ENCODE measurements around the gene HS2ST1.

The HS2ST1 gene

GRCh38 chr1:87119541-87120140, 205.2 kb downstream of the HS2ST1 start:
- H3K4me1 Mint-ChIP-seq, result no peaks in the 10 kb centered on the region

GRCh38 chr1:87120779-87121178, 206.3 kb downstream of the HS2ST1 start:
- no peaks in the 10 kb centered on the region for H3K36me3 Mint-ChIP-seq (ENCODE audit: insufficient read depth)
- ATAC-seq (replicated peaks; ENCODE audit: extremely low read depth, poor library complexity, severe bottlenecking), result no peak
- no peak for DNase-seq (ENCODE audit: low spot score in 2 of 2)
- no peaks in the 10 kb centered on the region for H3K4me1 Mint-ChIP-seq
- no peaks in the 10 kb centered on the region for H3K9me3 Mint-ChIP-seq
- H3K4me3 Mint-ChIP-seq, result no peak overlapping the region
- peaks cover 10% of the 10 kb centered on the region for H3K27me3 Mint-ChIP-seq
- no peak overlapping the region for H3K27ac Mint-ChIP-seq (ENCODE audit: low read depth)

More at GRCh38 chr1:87119541-87120140, 205.2 kb downstream of the HS2ST1 start:
- H3K4me3 Mint-ChIP-seq, result no peak overlapping the region
- peaks cover 10% of the 10 kb centered on the region for H3K27me3 Mint-ChIP-seq
- DNase-seq (ENCODE audit: low spot score in 2 of 2), result no peak
- no peaks in the 10 kb centered on the region for H3K36me3 Mint-ChIP-seq (ENCODE audit: insufficient read depth)
- no peak for ATAC-seq (replicated peaks; ENCODE audit: extremely low read depth, poor library complexity, severe bottlenecking)
- H3K27ac Mint-ChIP-seq (ENCODE audit: low read depth), result no peak overlapping the region
- no peaks in the 10 kb centered on the region for H3K9me3 Mint-ChIP-seq

DNA sequence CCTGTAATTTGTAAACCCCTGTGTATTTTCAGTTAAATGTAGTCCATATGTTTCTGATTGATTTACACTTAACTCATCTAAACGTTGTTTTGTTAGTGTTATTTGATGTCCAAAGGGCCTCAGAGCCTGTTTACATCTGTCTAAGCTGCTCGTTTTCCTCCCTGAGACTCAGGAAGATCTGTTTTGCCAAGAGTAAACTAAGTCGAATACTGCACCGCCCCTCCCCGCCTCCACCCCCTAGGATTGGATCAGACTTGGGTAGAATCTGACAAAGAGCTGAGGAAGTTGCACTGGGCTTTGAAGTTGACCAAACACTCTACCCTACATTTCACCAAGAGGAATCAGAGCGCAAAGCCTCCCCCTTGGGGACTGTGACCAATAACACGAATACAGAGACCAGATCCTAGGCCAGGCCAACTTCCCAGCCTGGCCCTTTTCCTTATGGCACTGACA, 207.3 kb downstream of the HS2ST1 start:
- Mint-ChIP-seq H3K9me3 (no peaks in the 10 kb centered on the region), H3K27ac (ENCODE audit: low read depth) (no peak overlapping the region), H3K4me1 (no peaks in the 10 kb centered on the region), H3K4me3 (no peak overlapping the region), H3K36me3 (ENCODE audit: insufficient read depth) (no peaks in the 10 kb centered on the region), H3K27me3 (peaks cover 10% of the 10 kb centered on the region)
- DNase-seq (ENCODE audit: low spot score in 2 of 2), result no peak
- no peak for ATAC-seq (replicated peaks; ENCODE audit: extremely low read depth, poor library complexity, severe bottlenecking)

DNA sequence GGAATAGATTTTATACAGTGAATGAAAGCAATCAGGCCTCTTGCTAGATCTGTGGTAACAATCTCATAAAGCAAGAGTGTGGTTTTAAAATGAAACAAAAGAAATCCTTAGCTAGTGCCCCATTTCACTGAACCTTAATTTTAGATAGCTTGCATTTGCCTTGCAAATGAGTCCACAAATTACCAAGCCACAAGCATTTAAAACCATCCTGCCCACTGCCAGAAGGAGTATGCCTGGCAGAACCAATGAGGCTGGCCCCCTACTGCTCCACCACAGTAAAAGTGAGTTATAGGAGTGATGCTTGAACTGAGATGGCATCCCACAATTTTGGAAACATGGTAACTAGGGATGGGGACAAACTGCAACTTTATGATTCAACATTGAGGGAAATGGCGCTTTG, 207.8 kb downstream of the HS2ST1 start:
- Mint-ChIP-seq H3K36me3 (ENCODE audit: insufficient read depth) (no peaks in the 10 kb centered on the region), H3K4me1 (no peaks in the 10 kb centered on the region), H3K9me3 (no peaks in the 10 kb centered on the region), H3K4me3 (no peak overlapping the region), H3K27ac (ENCODE audit: low read depth) (no peak overlapping the region), H3K27me3 (peaks cover 12% of the 10 kb centered on the region)
- no peak for DNase-seq (ENCODE audit: low spot score in 2 of 2)
- ATAC-seq (replicated peaks; ENCODE audit: extremely low read depth, poor library complexity, severe bottlenecking), result no peak

DNA sequence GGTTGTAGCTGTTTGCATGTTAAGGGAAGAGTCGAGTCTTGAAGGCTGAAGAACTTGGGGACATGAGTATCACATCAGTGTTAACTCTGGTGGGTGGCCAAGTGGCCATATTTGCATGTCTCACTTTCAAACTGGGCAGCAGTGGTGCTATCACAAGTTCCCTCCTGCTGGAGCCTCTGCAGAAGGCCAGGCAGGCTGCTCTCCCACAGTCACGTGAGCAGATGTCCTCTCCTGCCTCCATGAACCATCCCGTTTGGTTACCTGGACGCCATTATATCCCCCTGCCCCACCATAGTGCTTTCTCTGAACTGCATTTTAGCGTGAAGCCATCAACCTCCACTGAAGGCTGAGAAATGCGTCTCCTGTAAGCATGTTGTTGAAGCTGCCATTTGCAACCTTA, 209.2 kb downstream of the HS2ST1 start:
- Mint-ChIP-seq H3K27ac (ENCODE audit: low read depth) (no peak overlapping the region), H3K27me3 (peaks cover 26% of the 10 kb centered on the region), H3K9me3 (no peaks in the 10 kb centered on the region), H3K4me1 (no peaks in the 10 kb centered on the region), H3K36me3 (ENCODE audit: insufficient read depth) (no peaks in the 10 kb centered on the region), H3K4me3 (no peak overlapping the region)
- ATAC-seq (replicated peaks; ENCODE audit: extremely low read depth, poor library complexity, severe bottlenecking), result no peak
- DNase-seq (ENCODE audit: low spot score in 2 of 2), result no peak

- H3K4me1 Mint-ChIP-seq, result no peaks in the 10 kb centered on the region
- ATAC-seq (replicated peaks; ENCODE audit: extremely low read depth, poor library complexity, severe bottlenecking), result no peak
Observed at GRCh38 chr1:87126886-87127505, 212.6 kb downstream of the HS2ST1 start.

DNA sequence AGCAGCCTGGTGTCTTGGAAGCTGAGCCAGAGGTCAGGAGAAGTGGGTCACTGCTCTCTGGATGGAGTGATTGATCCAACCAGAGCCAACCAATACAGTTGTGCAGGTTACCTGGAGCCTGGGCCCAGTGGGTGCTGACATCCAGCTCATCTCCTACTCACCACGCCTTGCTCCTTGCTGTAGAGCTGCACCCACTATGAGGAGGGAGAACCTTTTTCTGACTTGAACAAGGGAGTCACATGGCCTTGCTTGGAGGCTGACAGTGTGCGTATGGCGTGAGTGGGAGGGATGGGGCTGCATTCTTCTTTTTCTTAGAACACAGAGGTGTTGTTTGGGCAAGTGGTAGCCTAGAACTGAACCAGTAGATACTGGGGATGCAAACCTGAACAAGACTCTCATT, 213.1 kb downstream of the HS2ST1 start:
- Mint-ChIP-seq H3K4me3 (no peak overlapping the region), H3K27me3 (peaks cover 50% of the 10 kb centered on the region), H3K4me1 (peaks cover 4% of the 10 kb centered on the region), H3K9me3 (no peaks in the 10 kb centered on the region), H3K27ac (ENCODE audit: low read depth) (no peak overlapping the region), H3K36me3 (ENCODE audit: insufficient read depth) (peaks cover 1% of the 10 kb centered on the region)
- ATAC-seq (replicated peaks; ENCODE audit: extremely low read depth, poor library complexity, severe bottlenecking) (no peak), DNase-seq (ENCODE audit: low spot score in 2 of 2) (no peak)

More at GRCh38 chr1:87126886-87127505, 212.6 kb downstream of the HS2ST1 start:
- H3K36me3 Mint-ChIP-seq (ENCODE audit: insufficient read depth), result peaks cover 1% of the 10 kb centered on the region
- peaks cover 44% of the 10 kb centered on the region for H3K27me3 Mint-ChIP-seq
- no peaks in the 10 kb centered on the region for H3K9me3 Mint-ChIP-seq
- H3K27ac Mint-ChIP-seq (ENCODE audit: low read depth), result no peak overlapping the region
- H3K4me3 Mint-ChIP-seq, result no peak overlapping the region
- no peak for DNase-seq (ENCODE audit: low spot score in 2 of 2)

DNA sequence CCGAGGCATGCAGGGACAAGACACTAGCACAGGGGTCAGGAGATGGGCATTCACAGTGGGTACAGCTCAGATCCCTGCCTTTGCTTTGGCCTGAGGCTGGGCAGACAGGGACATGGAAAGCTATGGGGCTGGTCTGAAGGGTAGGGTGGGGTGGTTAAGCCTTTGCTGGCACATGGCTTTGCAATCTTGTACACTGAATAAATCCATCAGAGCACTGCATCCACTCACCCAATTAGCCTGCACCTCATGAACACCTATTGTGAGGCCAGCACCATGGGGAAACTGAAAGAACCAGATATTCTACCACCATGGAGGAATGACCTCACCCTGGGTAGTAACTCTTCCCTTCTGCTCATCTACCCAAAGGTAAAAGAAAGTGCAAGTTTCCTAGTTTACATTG, 214.6 kb downstream of the HS2ST1 start:
- Mint-ChIP-seq H3K4me3 (no peak overlapping the region), H3K27me3 (peaks cover 57% of the 10 kb centered on the region), H3K27ac (ENCODE audit: low read depth) (no peak overlapping the region), H3K4me1 (peaks cover 7% of the 10 kb centered on the region), H3K36me3 (ENCODE audit: insufficient read depth) (peaks cover 1% of the 10 kb centered on the region), H3K9me3 (no peaks in the 10 kb centered on the region)
- no peak for DNase-seq (ENCODE audit: low spot score in 2 of 2)
- ATAC-seq (replicated peaks; ENCODE audit: extremely low read depth, poor library complexity, severe bottlenecking), result no peak

GRCh38 chr1:87129606-87130005, 215.2 kb downstream of the HS2ST1 start:
- Mint-ChIP-seq H3K9me3 (no peaks in the 10 kb centered on the region), H3K27me3 (peaks cover 54% of the 10 kb centered on the region), H3K4me1 (peaks cover 7% of the 10 kb centered on the region), H3K36me3 (ENCODE audit: insufficient read depth) (peaks cover 1% of the 10 kb centered on the region), H3K4me3 (no peak overlapping the region), H3K27ac (ENCODE audit: low read depth) (no peak overlapping the region)
- ATAC-seq (replicated peaks; ENCODE audit: extremely low read depth, poor library complexity, severe bottlenecking) (no peak), DNase-seq (ENCODE audit: low spot score in 2 of 2) (no peak)

DNA sequence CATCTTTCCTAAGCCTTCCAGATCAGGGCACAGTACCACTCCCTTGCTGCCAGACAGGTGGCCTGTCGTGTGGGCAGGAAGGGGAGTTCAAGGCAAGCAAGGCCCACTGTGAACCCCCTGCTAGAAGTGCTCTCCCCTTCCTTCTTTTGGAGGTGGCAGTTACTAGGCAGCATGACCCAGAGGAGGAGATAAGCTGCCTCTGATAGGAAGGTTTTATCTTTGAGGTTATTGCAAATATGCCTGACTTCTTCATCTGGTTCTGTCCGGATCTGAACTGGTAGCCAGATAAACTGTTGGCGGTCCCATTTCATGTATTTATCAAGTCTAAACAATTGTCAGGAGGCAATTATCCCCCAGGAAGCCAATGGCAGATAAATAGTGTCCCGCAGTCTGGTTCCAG, 216.0 kb downstream of the HS2ST1 start:
- peaks cover 7% of the 10 kb centered on the region for H3K4me1 Mint-ChIP-seq

GRCh38 chr1:87131809-87132283, 217.4 kb downstream of the HS2ST1 start:
- H3K9me3 Mint-ChIP-seq, result no peaks in the 10 kb centered on the region
- peak; percentile 86 for ATAC-seq (replicated peaks; ENCODE audit: extremely low read depth, poor library complexity, severe bottlenecking)
- DNase-seq (ENCODE audit: low spot score in 2 of 2), result peak; percentile 38 to 65
- H3K27me3 Mint-ChIP-seq, result peaks cover 53% of the 10 kb centered on the region
- peaks cover 1% of the 10 kb centered on the region for H3K36me3 Mint-ChIP-seq (ENCODE audit: insufficient read depth)
- peak overlapping the region; percentile 79 for H3K4me3 Mint-ChIP-seq
- H3K27ac Mint-ChIP-seq (ENCODE audit: low read depth), result no peak overlapping the region
- H3K4me1 Mint-ChIP-seq, result peaks cover 7% of the 10 kb centered on the region

More for the DNA sequence above, 216.0 kb downstream of the HS2ST1 start:
- Mint-ChIP-seq H3K27me3 (peaks cover 53% of the 10 kb centered on the region), H3K36me3 (ENCODE audit: insufficient read depth) (peaks cover 1% of the 10 kb centered on the region), H3K4me3 (no peak overlapping the region), H3K27ac (ENCODE audit: low read depth) (no peak overlapping the region), H3K9me3 (no peaks in the 10 kb centered on the region)
- DNase-seq (ENCODE audit: low spot score in 2 of 2) (no peak), ATAC-seq (replicated peaks; ENCODE audit: extremely low read depth, poor library complexity, severe bottlenecking) (no peak)

- H3K4me3 Mint-ChIP-seq, result peak overlapping the region; percentile 79
- H3K4me1 Mint-ChIP-seq, result peaks cover 7% of the 10 kb centered on the region
- no peak overlapping the region for H3K27ac Mint-ChIP-seq (ENCODE audit: low read depth)
- DNase-seq (ENCODE audit: low spot score in 2 of 2) (no peak), ATAC-seq (replicated peaks; ENCODE audit: extremely low read depth, poor library complexity, severe bottlenecking) (no peak)
- H3K9me3 Mint-ChIP-seq, result no peaks in the 10 kb centered on the region
- peaks cover 49% of the 10 kb centered on the region for H3K27me3 Mint-ChIP-seq
- peaks cover 1% of the 10 kb centered on the region for H3K36me3 Mint-ChIP-seq (ENCODE audit: insufficient read depth)
Observed at GRCh38 chr1:87132284-87132870, 217.9 kb downstream of the HS2ST1 start.

DNA sequence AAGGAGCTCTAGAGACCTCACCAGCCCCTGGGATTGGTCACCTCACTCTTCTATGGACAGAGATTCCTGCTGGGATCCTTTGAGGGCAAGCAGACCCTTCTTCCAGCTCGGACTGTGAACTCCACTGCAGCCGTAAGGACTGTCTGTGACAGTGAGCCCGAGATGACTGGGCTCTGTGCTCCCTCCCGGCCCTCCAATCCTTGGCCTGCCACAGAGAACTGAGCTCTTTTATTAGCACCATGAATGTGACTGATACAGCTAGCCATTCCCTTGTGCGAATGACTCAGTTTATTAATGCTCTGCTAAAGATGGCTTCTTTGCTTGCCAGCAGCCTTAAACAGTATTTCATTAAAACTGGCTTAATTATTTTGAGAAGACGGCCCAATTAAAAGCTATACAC, 219.6 kb downstream of the HS2ST1 start:
- ATAC-seq (replicated peaks; ENCODE audit: extremely low read depth, poor library complexity, severe bottlenecking) (no peak), DNase-seq (ENCODE audit: low spot score in 2 of 2) (no peak)
- Mint-ChIP-seq H3K9me3 (no peaks in the 10 kb centered on the region), H3K27ac (ENCODE audit: low read depth) (no peak overlapping the region), H3K4me1 (peaks cover 7% of the 10 kb centered on the region), H3K36me3 (ENCODE audit: insufficient read depth) (peaks cover 1% of the 10 kb centered on the region), H3K4me3 (no peak overlapping the region), H3K27me3 (peaks cover 33% of the 10 kb centered on the region)

Data from central memory CD8-positive, alpha-beta T cell (primary cell).